ENCODE measurements around the gene GALNT9.

Gene GALNT9

GRCh38 chr12:132292328-132293319 is 36.8 kb downstream of the GALNT9 start:
- no peak for DNase-seq

GRCh38 chr12:132291402-132292175 is 37.8 kb downstream of the GALNT9 start:
- DNase-seq: no peak

- no peak for DNase-seq
Observed at GRCh38 chr12:132290203-132290540, 39.2 kb downstream of the GALNT9 start.

GRCh38 chr12:132289356-132290202 is 39.8 kb downstream of the GALNT9 start:
- DNase-seq: no peak

GRCh38 chr12:132288516-132289215 is 40.7 kb downstream of the GALNT9 start:
- no peak for DNase-seq

GRCh38 chr12:132287391-132288238 is 41.8 kb downstream of the GALNT9 start:
- DNase-seq: no peak

- DNase-seq: no peak
Observed at GRCh38 chr12:132286912-132287311, 42.5 kb downstream of the GALNT9 start.

- no peak for DNase-seq
Observed at GRCh38 chr12:132285991-132286681, 43.3 kb downstream of the GALNT9 start.

- no peak for DNase-seq
Observed at GRCh38 chr12:132284827-132285741, 44.3 kb downstream of the GALNT9 start.

- DNase-seq: no peak
Observed at GRCh38 chr12:132284071-132284826, 45.1 kb downstream of the GALNT9 start.

GRCh38 chr12:132282950-132283771 is 46.2 kb downstream of the GALNT9 start:
- no peak for DNase-seq

GRCh38 chr12:132282031-132282949 is 47.1 kb downstream of the GALNT9 start:
- no peak for DNase-seq

GRCh38 chr12:132281038-132281437 is 48.4 kb downstream of the GALNT9 start:
- DNase-seq: no peak

- DNase-seq: no peak
Observed at GRCh38 chr12:132280406-132280805, 49.0 kb downstream of the GALNT9 start.

GRCh38 chr12:132279930-132280329 is 49.5 kb downstream of the GALNT9 start:
- no peak for DNase-seq

GRCh38 chr12:132279184-132279889 is 50.1 kb downstream of the GALNT9 start:
- no peak for DNase-seq
